Left ventricle myocardium inferior (tissue), 1 donor: ENCODE data around the gene PAFAH2. TPM values are rescaled to one million over a fixed set of nuclear protein-coding genes. Genes with fewer than 3 reads are reported as not detected.

Source experiments
- DNase-seq: peaks from one replicate; pipeline ENCODE4 v3.0.0-alpha.2; 2020
- H3K27ac ChIP-seq: fragments of 200-600 bp; replicated peaks from 2 replicates; pipeline ENCODE4 v1.8.0; 2021
- H3K27me3 ChIP-seq: fragments of 200-600 bp; 2 replicates; pipeline ENCODE4 v1.8.0; 2021; ENCODE audit warnings: low read depth
- H3K36me3 ChIP-seq: fragments of 200-600 bp; 2 replicates; pipeline ENCODE4 v1.8.0; 2021
- H3K4me1 ChIP-seq: fragments of 200-600 bp; 2 replicates; pipeline ENCODE4 v1.8.0; 2021
- H3K4me3 ChIP-seq: fragments of 200-600 bp; 2 replicates; pipeline ENCODE4 v1.8.0; 2021; ENCODE audit warnings: mild to moderate bottlenecking, moderate library complexity
- H3K9me3 ChIP-seq: fragments of 200-600 bp; replicated peaks from 2 replicates; pipeline ENCODE4 v1.8.0; 2021
- intact Hi-C: fragments of 100-400 bp; cut with micrococcal nuclease; formaldehyde crosslinking; loops from one replicate; pipeline ENCODE4 v1.11.0; 2022
- total RNA-seq: library from RNA; stranded (reverse); fragmentation: NEBNext Ultra II Directional; extraction: Animal tissue kit (Norgen Biotek cat#: 25700); gene quantifications from one replicate; pipeline ENCODE4 v1.2.1, GENCODE V29; 2021
- TF ChIP-seq, protein P1 (sequence below): fragments of 200-600 bp; IDR thresholded peaks from 2 replicates; pipeline ENCODE4 v1.8.0; 2021; ENCODE audit warnings: antibody characterized with exemption, mild to moderate bottlenecking, borderline replicate concordance
- donor health status: DM: no; HTN: yes; CAD: no; lungs with severe emphysema.

PAFAH2 gene
- total RNA-seq, 1 donor from 2014 or later: 10.6 TPM

GRCh38 chr1:25911162-25911561 is 86.7 kb downstream of the PAFAH2 start:
- intact Hi-C loops: no loop called here
- Histone ChIP-seq H3K36me3 (no peaks in the 10 kb centered on the region), H3K4me3 (no peak overlapping the region), H3K27me3 (no peaks in the 10 kb centered on the region), H3K4me1 (peaks cover 24% of the 10 kb centered on the region), H3K27ac (no peak overlapping the region), H3K9me3 (no peaks in the 10 kb centered on the region)
- DNase-seq: no peak
- TF ChIP-seq, protein P1, sequence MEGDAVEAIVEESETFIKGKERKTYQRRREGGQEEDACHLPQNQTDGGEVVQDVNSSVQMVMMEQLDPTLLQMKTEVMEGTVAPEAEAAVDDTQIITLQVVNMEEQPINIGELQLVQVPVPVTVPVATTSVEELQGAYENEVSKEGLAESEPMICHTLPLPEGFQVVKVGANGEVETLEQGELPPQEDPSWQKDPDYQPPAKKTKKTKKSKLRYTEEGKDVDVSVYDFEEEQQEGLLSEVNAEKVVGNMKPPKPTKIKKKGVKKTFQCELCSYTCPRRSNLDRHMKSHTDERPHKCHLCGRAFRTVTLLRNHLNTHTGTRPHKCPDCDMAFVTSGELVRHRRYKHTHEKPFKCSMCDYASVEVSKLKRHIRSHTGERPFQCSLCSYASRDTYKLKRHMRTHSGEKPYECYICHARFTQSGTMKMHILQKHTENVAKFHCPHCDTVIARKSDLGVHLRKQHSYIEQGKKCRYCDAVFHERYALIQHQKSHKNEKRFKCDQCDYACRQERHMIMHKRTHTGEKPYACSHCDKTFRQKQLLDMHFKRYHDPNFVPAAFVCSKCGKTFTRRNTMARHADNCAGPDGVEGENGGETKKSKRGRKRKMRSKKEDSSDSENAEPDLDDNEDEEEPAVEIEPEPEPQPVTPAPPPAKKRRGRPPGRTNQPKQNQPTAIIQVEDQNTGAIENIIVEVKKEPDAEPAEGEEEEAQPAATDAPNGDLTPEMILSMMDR: no peak

Other genes starting within 250 kb of the PAFAH2 start
- gene SELENON, start 197.9 kb downstream of the PAFAH2 start, total RNA-seq: 45.2 TPM
- gene MTFR1L, start 178.1 kb downstream of the PAFAH2 start, total RNA-seq: 252 TPM
- gene AUNIP, start 138.6 kb downstream of the PAFAH2 start, total RNA-seq: not detected
- 1.9 TPM for gene PAQR7, start 122.4 kb downstream of the PAFAH2 start, total RNA-seq
- 47.1 TPM for gene STMN1, start 91.6 kb downstream of the PAFAH2 start, total RNA-seq
- gene EXTL1, start 23.7 kb upstream of the PAFAH2 start, total RNA-seq: 11.3 TPM
- 7.1 TPM for gene SLC30A2, start 48.1 kb upstream of the PAFAH2 start, total RNA-seq
- 203 TPM for gene TRIM63, start 69.6 kb upstream of the PAFAH2 start, total RNA-seq
- 4.2 TPM for gene PDIK1L, start 113.8 kb upstream of the PAFAH2 start, total RNA-seq
- 3.1 TPM for gene FAM110D, start 161.0 kb upstream of the PAFAH2 start, total RNA-seq
- gene C1orf232, start 170.9 kb upstream of the PAFAH2 start, total RNA-seq: not detected
- 13.7 TPM for gene ZNF593, start 171.8 kb upstream of the PAFAH2 start, total RNA-seq
- gene ZNF593OS, start 173.8 kb upstream of the PAFAH2 start, total RNA-seq: not detected
- 1.8 TPM for gene CNKSR1, start 179.4 kb upstream of the PAFAH2 start, total RNA-seq
- not detected for gene CATSPER4, start 192.5 kb upstream of the PAFAH2 start, total RNA-seq
- gene CEP85, start 236.1 kb upstream of the PAFAH2 start, total RNA-seq: 71.2 TPM